AG08395 (cell line): ENCODE data around the gene IFNAR1.
A peak's percentile ranks its signal among the peaks of the same experiment; 100 is the strongest.
"Not testable (repeated sequence)": the region's sequence is repeated elsewhere in the genome, so short reads cannot be mapped to it uniquely, and the experiment has no call there.

Experiments
- DNase-seq: peaks from one replicate; pipeline ENCODE4 v3.0.0; 2012; ENCODE audit warnings: mixed read lengths, low spot score

Gene IFNAR1

GRCh38 chr21:33308586-33309490 is 15.9 kb upstream of the IFNAR1 start:
- DNase-seq: no peak

DNA sequence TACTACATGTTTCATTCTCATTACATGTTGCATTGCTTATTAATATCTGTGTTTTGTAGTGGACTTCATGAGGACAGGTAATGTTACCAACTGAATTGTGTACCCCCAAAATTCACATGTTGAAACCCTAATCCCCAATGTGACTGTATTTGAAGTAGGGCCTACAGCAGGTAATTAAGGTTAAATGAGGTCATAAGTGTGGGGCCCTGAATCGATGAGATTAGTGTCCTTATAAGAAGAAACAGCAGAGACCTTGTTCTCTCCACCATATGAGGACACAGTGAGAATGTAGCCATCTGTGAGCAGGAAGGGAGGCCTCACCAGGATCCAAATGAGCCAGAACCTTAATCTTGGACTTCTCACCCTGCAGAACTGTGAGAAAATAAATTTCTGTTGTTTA is 15.0 kb upstream of the IFNAR1 start:
- no peak for DNase-seq

DNA sequence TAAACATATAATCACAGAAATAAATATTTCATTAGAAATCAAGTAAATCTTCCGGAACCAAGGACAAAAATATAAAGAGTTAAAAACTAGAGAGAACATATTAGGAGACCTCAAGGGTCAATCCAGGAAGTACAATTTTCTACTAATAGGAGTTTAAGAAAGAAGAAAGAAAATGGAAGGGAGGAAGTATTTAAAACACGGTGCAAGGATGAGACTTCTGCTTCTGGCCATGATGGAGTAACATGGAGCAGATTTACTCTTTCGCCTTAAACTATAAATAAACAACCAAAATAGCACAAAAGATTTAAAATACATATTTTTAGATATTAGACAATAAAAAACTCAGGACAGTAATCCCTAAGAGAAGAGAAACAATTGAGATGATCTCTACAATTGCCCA is 12.6 kb upstream of the IFNAR1 start:
- DNase-seq: no peak

- DNase-seq: no peak
Observed at GRCh38 chr21:33313183-33313582, 11.6 kb upstream of the IFNAR1 start.

DNA sequence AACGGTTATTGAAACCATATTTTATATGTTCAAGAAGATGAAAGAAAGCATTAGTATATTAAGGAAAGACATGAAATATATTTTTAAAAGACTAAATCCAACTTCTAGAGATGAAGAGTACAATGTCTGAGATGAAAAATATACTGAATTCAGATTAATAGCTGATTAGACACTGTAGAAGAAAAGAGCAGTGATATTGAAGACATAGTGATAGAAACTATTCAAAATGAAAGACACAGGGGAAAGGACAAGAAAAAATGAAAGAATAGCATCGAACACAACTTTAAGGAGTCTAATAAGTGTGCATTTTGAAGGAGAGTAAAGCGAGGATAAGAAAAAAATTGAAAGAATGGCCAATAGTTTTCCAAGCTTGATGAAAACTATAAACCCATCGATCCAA is 11.2 kb upstream of the IFNAR1 start:
- no peak for DNase-seq

DNA sequence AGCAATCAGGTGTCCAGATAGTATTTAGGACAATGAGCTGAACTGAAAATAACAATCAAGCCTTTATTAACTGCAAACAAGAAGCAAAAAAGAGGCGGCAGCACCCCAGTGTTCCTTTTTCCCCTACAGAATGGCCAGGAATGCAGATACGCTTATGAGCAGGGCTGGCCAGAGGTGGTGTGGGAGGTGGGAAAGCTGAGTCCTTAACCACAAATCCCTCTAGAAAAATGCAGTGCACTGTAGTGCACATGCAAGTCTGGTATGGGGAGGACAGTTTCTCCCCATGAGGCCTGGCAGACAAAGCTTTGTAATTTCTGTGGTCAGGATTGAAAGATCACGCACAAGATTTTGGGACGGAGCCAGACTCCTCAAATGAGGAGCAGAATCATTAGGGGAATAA is 10.7 kb upstream of the IFNAR1 start:
- DNase-seq: peak; percentile 61

- DNase-seq: no peak
Observed at GRCh38 chr21:33315946-33316710, 8.6 kb upstream of the IFNAR1 start.

GRCh38 chr21:33317145-33317544 is 7.6 kb upstream of the IFNAR1 start:
- no peak for DNase-seq

GRCh38 chr21:33317786-33318486 is 6.8 kb upstream of the IFNAR1 start:
- no peak for DNase-seq

GRCh38 chr21:33321005-33321404 is 3.8 kb upstream of the IFNAR1 start:
- not testable (repeated sequence) for DNase-seq

DNA sequence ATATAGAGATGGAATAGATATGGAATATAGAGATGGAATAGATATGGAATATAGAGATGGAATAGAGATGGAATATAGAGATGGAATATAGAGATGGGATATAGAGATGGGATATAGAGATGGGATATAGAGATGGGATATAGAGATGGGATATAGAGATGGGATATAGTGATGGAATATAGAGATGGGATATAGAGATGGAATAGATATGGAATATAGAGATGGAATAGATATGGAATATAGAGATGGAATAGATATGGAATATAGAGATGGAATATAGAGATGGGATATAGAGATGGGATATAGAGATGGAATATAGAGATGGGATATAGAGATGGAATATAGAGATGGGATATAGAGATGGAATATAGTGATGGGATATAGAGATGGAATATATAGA is 1.2 kb upstream of the IFNAR1 start:
- not testable (repeated sequence) for DNase-seq

DNA sequence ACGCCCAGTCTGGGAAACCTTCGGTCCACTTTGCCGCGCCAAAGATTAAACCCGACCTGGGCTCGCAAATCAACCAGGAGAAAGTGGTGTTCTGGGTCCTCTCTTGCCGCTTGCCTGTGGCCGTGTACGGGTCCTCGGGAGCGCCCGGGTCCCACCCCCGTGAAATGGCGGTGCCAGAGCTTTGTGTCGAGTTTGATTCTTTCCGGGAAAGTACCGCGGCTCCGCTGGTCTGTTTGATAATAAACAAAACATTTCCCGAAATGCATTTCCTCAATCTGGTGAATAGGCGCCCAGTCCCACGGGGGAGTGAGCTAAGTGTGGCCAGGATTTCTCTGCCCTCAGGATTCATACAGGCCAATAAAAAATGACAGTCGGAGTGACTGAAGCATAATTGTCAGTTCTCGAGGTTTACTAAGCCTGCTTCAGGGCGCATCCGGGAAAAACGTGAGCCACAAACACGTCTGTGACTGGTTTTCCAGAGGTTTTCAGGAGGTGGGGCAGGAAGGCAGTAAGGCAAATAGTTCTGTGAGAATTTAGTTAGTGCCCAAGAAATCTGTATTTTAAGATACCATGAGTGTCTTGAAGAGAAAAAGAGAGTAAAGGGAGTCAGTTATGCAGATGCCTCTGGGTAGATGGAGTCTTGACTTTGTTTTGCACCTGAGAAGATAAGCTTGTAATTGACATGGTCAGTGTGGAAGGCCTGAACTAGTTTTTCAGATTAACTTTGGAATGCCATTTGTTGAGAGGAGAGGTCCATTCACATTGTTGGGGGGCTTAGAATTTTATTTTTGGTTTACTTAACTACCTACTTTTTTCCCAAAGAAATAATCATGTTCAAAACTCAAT is 675 bp downstream of the IFNAR1 start:
- DNase-seq: peak; percentile 65

DNA sequence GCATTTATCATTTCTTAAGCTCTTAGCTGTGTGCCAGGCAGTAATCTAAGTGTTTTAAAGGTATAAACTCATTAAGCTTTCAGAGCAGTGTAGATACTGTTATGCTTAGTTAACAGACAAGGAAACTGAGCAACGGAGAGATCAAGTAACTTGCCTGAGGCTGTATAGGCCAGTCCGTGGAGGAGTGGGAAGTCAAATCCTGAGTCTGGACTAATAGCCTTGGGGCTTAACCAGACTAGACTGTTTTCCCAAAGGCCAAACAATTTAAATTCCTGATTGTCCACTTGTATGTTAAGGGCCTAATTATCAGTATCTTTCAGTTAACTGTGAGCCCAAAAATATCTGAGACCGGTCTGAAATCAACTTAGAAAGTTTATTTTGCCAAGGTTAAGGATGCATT is 2.6 kb downstream of the IFNAR1 start:
- no peak for DNase-seq

GRCh38 chr21:33327792-33328433 is 3.1 kb downstream of the IFNAR1 start:
- no peak for DNase-seq

DNA sequence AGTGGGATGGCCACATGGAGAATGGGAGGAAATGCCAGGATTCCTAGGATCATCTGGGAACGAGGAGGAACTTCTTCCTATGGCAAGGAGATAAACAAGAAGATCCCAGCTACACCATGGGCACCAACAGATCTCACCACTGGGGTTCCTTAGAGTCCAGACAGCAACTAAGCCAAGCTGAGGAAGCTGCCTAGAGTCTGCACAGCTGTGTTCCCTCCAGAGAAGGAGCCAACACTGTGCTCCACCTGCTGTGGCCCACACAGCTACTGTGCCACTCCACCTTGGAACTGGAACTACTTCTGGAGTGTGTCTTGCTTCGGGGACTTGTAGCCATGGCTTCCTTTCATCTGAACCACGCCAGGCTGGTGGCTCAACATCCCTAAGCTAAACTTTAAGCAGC is 6.0 kb downstream of the IFNAR1 start:
- no peak for DNase-seq

- DNase-seq: no peak
Observed at GRCh38 chr21:33332143-33332542, 7.4 kb downstream of the IFNAR1 start.

- DNase-seq: no peak
Observed at GRCh38 chr21:33334191-33334590, 9.4 kb downstream of the IFNAR1 start.

GRCh38 chr21:33334824-33335223 is 10.1 kb downstream of the IFNAR1 start:
- DNase-seq: no peak

DNA sequence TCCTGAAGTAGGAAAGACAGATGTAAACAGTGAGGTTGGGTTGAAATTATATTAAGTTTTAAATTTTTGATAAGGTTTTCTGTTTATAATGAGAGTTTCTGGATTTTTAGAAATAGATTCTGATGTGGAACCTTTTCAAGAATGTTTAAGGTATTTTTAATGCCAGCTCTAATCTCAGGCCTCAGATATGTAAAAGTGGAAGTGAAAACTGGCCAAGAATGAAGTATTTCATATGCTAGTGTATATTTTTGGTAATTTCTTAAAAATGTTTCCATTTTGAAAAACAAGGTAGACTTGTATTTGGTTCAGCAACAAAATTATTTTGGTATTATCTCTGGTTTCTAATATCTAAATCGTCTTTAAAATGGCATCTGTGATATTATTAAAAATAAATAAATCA is 14.4 kb downstream of the IFNAR1 start:
- no peak for DNase-seq

GRCh38 chr21:33339918-33340317 is 15.1 kb downstream of the IFNAR1 start:
- no peak for DNase-seq

DNA sequence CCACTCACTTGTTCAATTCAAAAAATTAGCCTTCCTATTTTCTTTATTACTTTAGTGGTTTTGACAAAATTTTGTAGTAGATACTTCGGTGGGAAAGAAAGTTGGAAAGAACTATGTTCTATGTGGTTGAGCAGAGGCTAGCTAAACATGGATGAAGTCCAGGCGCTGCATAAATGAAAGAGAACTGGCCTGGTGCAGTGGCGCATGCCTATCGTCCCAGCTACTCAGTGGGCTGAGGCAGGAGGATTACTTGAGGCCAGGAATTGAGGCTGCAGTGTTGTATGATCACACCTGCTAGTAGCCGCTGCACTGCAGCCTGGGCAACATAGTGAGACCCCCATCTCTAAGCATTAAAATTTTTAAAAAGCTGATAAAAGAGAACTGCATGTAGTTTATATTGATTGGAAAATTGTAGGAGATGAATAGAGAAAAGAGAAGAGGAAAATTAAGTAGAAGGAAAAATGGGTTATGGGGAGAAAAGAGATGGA is 21.0 kb downstream of the IFNAR1 start:
- DNase-seq: no peak
